ENCODE measurements around the gene ADCY9. TPM values are rescaled to one million over a fixed set of nuclear protein-coding genes. Genes with fewer than 3 reads are reported as not detected.

Gene ADCY9
- polyA plus RNA-seq, 2 of the 4 experiments (the other 2 are of a cell fraction) = 6.2 to 7.6 TPM

DNA sequence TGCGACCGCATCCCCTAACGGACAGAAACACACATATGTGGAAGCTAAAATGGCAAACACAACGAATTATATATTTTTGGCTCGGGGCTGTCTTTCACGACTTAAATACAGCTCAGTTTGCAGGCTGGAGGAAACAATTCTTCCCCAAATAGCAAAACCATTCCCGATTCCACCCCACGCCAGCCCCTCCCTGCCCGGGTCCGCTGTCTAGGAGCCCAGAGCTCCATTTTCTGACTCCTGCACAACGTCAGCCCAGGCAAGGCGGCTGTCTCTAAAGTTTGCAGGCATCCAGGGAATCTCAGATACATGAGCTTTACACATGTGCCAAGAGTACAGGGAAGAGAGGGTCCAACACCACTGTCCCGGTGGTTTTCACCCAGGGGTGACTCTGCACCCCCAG is 110.5 kb downstream of the ADCY9 start:
- Histone ChIP-seq H3K4me3 (no peak overlapping the region), H3K9me3 (no peaks in the 10 kb centered on the region), H3K4me1 (no peaks in the 10 kb centered on the region), H3K27ac (no peak overlapping the region), H3K4me2 (no peak overlapping the region)
- ATAC-seq (no peak), DNase-seq (ENCODE audit: low read depth in 1 of 2, low spot score in 1 of 2) (no peak), FAIRE-seq (no peak)
- 87% methylated on average over 13 of the region's 13 CpGs for WGBS (ENCODE audit: missing lambda C conversion rate)
- TF ChIP-seq RARB (CRISPR knock-in tag; IDR thresholded peaks at IDR 0.05) (no peak), HOXB13 (CRISPR knock-in tag; IDR thresholded peaks at IDR 0.05; ENCODE audit: low read depth) (no peak)
- TF ChIP-seq, protein P1, sequence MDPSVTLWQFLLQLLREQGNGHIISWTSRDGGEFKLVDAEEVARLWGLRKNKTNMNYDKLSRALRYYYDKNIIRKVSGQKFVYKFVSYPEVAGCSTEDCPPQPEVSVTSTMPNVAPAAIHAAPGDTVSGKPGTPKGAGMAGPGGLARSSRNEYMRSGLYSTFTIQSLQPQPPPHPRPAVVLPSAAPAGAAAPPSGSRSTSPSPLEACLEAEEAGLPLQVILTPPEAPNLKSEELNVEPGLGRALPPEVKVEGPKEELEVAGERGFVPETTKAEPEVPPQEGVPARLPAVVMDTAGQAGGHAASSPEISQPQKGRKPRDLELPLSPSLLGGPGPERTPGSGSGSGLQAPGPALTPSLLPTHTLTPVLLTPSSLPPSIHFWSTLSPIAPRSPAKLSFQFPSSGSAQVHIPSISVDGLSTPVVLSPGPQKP (IDR thresholded peaks at IDR 0.05; ENCODE audit: low read depth, low read length) = no peak
- CTCF ChIA-PET = interaction anchor here (0.6 to 3.0 kb wide), 6 partner anchors 10 to 248 kb away, joined by 3 to 17 read pairs (median 4); no protein-coding TSS in a partner anchor
- POLR2A ChIA-PET = no interaction called here

DNA sequence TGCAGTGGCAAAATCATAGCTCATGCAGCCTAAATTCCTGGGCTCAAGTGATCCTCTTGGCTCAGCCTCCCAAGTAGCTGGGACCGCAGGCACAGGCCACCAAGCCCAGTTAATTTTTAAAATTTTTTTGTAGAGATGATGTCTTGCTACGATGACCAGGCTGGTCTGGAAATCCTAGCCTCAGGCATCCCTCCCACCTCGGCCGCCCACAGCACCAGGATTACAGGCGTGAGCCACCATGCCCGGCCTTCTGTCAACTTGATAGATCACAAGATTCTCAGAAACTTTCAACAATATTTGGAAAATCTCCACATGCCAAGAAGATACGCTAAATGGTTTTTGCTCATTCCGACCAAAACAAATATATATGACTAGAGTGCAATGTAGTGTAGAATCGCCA is 111.0 kb downstream of the ADCY9 start:
- FAIRE-seq (no peak), DNase-seq (ENCODE audit: low read depth in 1 of 2, low spot score in 1 of 2) (no peak), ATAC-seq (no peak)
- Histone ChIP-seq H3K4me3 (no peak overlapping the region), H3K4me1 (no peaks in the 10 kb centered on the region), H3K9me3 (no peaks in the 10 kb centered on the region), H3K4me2 (no peak overlapping the region), H3K27ac (no peak overlapping the region)
- ChIA-PET CTCF (interaction anchor here (0.6 to 3.0 kb wide), 6 partner anchors 10 to 248 kb away, joined by 3 to 17 read pairs (median 4); no protein-coding TSS in a partner anchor), POLR2A (interaction anchor here (0.7 kb wide), 1 partner anchor 57 kb away, joined by 3 read pairs; no protein-coding TSS in a partner anchor)
- 94% methylated on average over 9 of the region's 9 CpGs for WGBS (ENCODE audit: missing lambda C conversion rate)
- TF ChIP-seq HEYL (CRISPR knock-in tag; IDR thresholded peaks at IDR 0.05) = no peak
- no peak for TF ChIP-seq RNF2 (IDR thresholded peaks at IDR 0.05; ENCODE audit: borderline replicate concordance, low read depth)
- TF ChIP-seq, protein P2, sequence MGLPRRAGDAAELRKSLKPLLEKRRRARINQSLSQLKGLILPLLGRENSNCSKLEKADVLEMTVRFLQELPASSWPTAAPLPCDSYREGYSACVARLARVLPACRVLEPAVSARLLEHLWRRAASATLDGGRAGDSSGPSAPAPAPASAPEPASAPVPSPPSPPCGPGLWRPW (IDR thresholded peaks at IDR 0.05) = no peak
- TF ChIP-seq CEBPB (IDR thresholded peaks at IDR 0.05) = no peak
- TF ChIP-seq, protein P3, sequence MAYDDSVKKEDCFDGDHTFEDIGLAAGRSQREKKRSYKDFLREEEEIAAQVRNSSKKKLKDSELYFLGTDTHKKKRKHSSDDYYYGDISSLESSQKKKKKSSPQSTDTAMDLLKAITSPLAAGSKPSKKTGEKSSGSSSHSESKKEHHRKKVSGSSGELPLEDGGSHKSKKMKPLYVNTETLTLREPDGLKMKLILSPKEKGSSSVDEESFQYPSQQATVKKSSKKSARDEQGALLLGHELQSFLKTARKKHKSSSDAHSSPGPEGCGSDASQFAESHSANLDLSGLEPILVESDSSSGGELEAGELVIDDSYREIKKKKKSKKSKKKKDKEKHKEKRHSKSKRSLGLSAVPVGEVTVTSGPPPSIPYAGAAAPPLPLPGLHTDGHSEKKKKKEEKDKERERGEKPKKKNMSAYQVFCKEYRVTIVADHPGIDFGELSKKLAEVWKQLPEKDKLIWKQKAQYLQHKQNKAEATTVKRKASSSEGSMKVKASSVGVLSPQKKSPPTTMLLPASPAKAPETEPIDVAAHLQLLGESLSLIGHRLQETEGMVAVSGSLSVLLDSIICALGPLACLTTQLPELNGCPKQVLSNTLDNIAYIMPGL (CRISPR knock-in tag; IDR thresholded peaks at IDR 0.05; ENCODE audit: borderline replicate concordance) = no peak
- TF ChIP-seq, protein P4, sequence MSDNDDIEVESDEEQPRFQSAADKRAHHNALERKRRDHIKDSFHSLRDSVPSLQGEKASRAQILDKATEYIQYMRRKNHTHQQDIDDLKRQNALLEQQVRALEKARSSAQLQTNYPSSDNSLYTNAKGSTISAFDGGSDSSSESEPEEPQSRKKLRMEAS (IDR thresholded peaks at IDR 0.05) = no peak
- no peak for TF ChIP-seq FOSL2 (IDR thresholded peaks at IDR 0.05)
- TF ChIP-seq FOSL2 (CRISPR knock-in tag; IDR thresholded peaks at IDR 0.05) = no peak
- TF ChIP-seq, protein P5, sequence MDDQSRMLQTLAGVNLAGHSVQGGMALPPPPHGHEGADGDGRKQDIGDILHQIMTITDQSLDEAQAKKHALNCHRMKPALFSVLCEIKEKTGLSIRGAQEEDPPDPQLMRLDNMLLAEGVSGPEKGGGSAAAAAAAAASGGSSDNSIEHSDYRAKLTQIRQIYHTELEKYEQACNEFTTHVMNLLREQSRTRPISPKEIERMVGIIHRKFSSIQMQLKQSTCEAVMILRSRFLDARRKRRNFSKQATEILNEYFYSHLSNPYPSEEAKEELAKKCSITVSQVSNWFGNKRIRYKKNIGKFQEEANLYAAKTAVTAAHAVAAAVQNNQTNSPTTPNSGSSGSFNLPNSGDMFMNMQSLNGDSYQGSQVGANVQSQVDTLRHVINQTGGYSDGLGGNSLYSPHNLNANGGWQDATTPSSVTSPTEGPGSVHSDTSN (IDR thresholded peaks at IDR 0.05) = no peak
- no peak for TF ChIP-seq RFX5 (IDR thresholded peaks at IDR 0.05)
- TF ChIP-seq JUNB (IDR thresholded peaks at IDR 0.05) = no peak
- no peak for TF ChIP-seq FOXS1 (CRISPR knock-in tag; IDR thresholded peaks at IDR 0.05)
- no peak for TF ChIP-seq ZSCAN20 (CRISPR knock-in tag; IDR thresholded peaks at IDR 0.05)
- TF ChIP-seq, protein P6, sequence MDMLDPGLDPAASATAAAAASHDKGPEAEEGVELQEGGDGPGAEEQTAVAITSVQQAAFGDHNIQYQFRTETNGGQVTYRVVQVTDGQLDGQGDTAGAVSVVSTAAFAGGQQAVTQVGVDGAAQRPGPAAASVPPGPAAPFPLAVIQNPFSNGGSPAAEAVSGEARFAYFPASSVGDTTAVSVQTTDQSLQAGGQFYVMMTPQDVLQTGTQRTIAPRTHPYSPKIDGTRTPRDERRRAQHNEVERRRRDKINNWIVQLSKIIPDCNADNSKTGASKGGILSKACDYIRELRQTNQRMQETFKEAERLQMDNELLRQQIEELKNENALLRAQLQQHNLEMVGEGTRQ (IDR thresholded peaks at IDR 0.05) = no peak

DNA sequence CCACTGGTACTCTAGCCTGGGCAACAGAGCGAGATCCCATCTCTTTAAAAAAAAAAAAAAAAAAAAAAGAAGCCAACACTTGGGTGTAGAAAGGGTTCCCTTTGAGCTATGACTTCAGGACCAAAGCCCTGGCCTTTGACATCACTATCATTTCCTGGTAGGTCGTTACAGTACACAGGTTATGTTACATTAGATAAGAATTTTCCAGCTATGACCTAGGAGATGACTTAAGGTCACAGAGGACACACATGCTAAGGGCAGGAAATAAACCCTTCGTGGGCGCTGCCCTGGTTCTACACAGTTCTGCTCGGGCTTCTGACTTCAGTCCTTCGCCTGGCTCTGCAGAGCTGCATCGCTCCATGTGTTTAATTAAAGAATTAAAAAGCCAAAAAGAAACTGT is 112.0 kb downstream of the ADCY9 start:
- ChIA-PET CTCF (interaction anchor here (1.1 to 3.0 kb wide), 5 partner anchors 12 to 399 kb away, joined by 3 to 17 read pairs (median 4); no protein-coding TSS in a partner anchor), POLR2A (interaction anchor here (0.5 kb wide), 1 partner anchor 911 kb away, joined by 7 read pairs; no protein-coding TSS in a partner anchor)
- FAIRE-seq (no peak), ATAC-seq (no peak), DNase-seq (ENCODE audit: low read depth in 1 of 2, low spot score in 1 of 2) (no peak)
- no peak overlapping the region for H3K4me2 ChIP-seq
- no peaks in the 10 kb centered on the region for H3K9me3 ChIP-seq
- no peak overlapping the region for H3K4me3 ChIP-seq
- peaks cover 7% of the 10 kb centered on the region for H3K4me1 ChIP-seq
- H3K27ac ChIP-seq = no peak overlapping the region
- 80% methylated on average over 7 of the region's 7 CpGs for WGBS (ENCODE audit: missing lambda C conversion rate)
- TF ChIP-seq MAZ (IDR thresholded peaks at IDR 0.05; ENCODE audit: borderline replicate concordance, low read depth, low read length) = no peak
- TF ChIP-seq JUNB (IDR thresholded peaks at IDR 0.05) = no peak
- no peak for TF ChIP-seq SMC3 (IDR thresholded peaks at IDR 0.05)
- no peak for TF ChIP-seq CHD2 (IDR thresholded peaks at IDR 0.05; ENCODE audit: low read length, partially characterized antibody)
- TF ChIP-seq PHF8 (IDR thresholded peaks at IDR 0.05; ENCODE audit: borderline replicate concordance, low read depth) = no peak
- TF ChIP-seq EHMT2 (IDR thresholded peaks at IDR 0.05; ENCODE audit: low read depth) = no peak
- TF ChIP-seq EP300 (IDR thresholded peaks at IDR 0.05) = no peak
- TF ChIP-seq TP53 (CRISPR knock-in tag; IDR thresholded peaks at IDR 0.05) = no peak
- TF ChIP-seq, protein P1 (IDR thresholded peaks at IDR 0.05; ENCODE audit: low read depth, low read length) = no peak
- TF ChIP-seq RCOR1 (IDR thresholded peaks at IDR 0.05; ENCODE audit: low read depth, low read length) = no peak
- TF ChIP-seq, protein P7, sequence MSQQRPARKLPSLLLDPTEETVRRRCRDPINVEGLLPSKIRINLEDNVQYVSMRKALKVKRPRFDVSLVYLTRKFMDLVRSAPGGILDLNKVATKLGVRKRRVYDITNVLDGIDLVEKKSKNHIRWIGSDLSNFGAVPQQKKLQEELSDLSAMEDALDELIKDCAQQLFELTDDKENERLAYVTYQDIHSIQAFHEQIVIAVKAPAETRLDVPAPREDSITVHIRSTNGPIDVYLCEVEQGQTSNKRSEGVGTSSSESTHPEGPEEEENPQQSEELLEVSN (IDR thresholded peaks at IDR 0.05; ENCODE audit: borderline replicate concordance, low read depth) = no peak
- no peak for TF ChIP-seq HOXB5 (CRISPR knock-in tag; IDR thresholded peaks at IDR 0.05)
- TF ChIP-seq ZNF302 (CRISPR knock-in tag; IDR thresholded peaks at IDR 0.05) = no peak

Measured in A549 (cell line).